ENCODE measurements around the gene ZNF521.

DNA sequence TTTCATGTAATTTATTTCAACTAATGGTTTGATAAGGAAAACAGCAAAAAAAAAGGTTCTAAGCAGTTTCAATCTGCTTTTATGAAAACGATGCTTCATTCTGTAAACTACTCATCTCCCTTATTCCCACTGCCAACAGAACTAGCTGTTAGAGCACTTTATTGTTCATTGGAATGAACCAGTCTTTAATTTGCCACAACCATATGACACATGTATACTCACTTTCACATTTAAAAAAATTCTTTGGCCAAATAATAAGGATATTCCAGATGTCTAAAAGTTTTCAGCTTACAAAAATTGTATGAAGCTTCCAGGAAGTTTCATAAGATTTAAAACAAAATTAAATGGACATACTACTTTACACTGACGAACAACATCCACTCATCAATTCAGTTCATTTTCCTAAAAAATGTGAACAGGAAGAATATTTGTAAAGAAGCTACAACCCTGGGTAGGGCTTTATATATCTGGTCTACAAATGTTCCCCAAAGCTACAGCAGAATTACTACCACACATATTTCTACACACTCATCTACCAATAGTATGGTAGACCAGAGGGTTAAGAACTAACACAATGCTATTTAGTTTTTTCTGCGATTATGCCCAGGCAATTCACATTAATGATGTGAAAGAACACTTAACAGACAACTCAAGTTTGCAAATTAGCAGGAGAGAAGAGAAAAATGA lies 37.7 kb downstream of the ZNF521 start:
- no peak for TF ChIP-seq CTCF (IDR thresholded peaks at IDR 0.05 in 8 of 11, conservative IDR thresholded peaks at IDR 0.05 in 3 of 11)
- no peak for TF ChIP-seq POLR2AphosphoS5 (IDR thresholded peaks at IDR 0.05)
